ENCODE measurements around the gene C4BPA. TPM values are rescaled to one million over a fixed set of nuclear protein-coding genes. Genes with fewer than 3 reads are reported as not detected.

Gene C4BPA
- total RNA-seq, 1 experiment from 2014 or later: not detected

GRCh38 chr1:207089627-207090355 lies 14.2 kb upstream of the C4BPA start:
- H3K18ac ChIP-seq (ENCODE audit: insufficient read length, low read depth, low read length): no peak overlapping the region
- peaks cover 5 to 9% of the 10 kb centered on the region in 2 experiments for H3K4me1 Mint-ChIP-seq
- H3K27me3 Mint-ChIP-seq (ENCODE audit: low read depth): no peaks in the 10 kb centered on the region
- no peak overlapping the region for H4K5ac ChIP-seq (ENCODE audit: insufficient read length, low read depth, low read length)
- H2BK120ac ChIP-seq (ENCODE audit: low read depth, low read length, poor library complexity, severe bottlenecking): no peak overlapping the region
- H3K14ac ChIP-seq (ENCODE audit: insufficient read depth, low read length): no peak overlapping the region
- no peaks in the 10 kb centered on the region; the same call in 1 of the 2 replicates for H3K4me1 ChIP-seq (ENCODE audit: insufficient read depth, low read length)
- H3K36me3 Mint-ChIP-seq (ENCODE audit: insufficient read depth in 1 of 3, low read depth in 3 of 3): no peaks in the 10 kb centered on the region
- no peak overlapping the region for H2BK5ac ChIP-seq (ENCODE audit: insufficient read length, low read length)
- WGBS (ENCODE audit: extremely low coverage, insufficient read length, low lambda C conversion rate): no CpG with 5 or more reads among the region's 17 CpGs
- DNase-seq: no peak
- no peak overlapping the region for H3K4me3 Mint-ChIP-seq
- H3K27me3 ChIP-seq (ENCODE audit: insufficient read depth, low read length): no peaks in the 10 kb centered on the region
- H3K27ac ChIP-seq (ENCODE audit: insufficient read length, low read depth, low read length): no peak overlapping the region
- H3K27ac Mint-ChIP-seq: no peak overlapping the region
- no peak overlapping the region for H3K9ac ChIP-seq (ENCODE audit: extremely low read depth, insufficient read length, low read length)
- no peak overlapping the region for H2AFZ ChIP-seq (ENCODE audit: low read length)
- H2BK15ac ChIP-seq (ENCODE audit: low read depth, low read length): no peak overlapping the region
- no peaks in the 10 kb centered on the region for H4K20me1 ChIP-seq (ENCODE audit: control insufficient read depth, insufficient read depth, insufficient read length)
- no peaks in the 10 kb centered on the region for H3K79me2 ChIP-seq (ENCODE audit: insufficient read depth, low read length)
- no peaks in the 10 kb centered on the region for H3K79me1 ChIP-seq (ENCODE audit: insufficient read depth, low read depth, low read length, poor library complexity, severe bottlenecking)
- no peak overlapping the region for H2BK20ac ChIP-seq (ENCODE audit: low read depth, low read length, poor library complexity, severe bottlenecking)
- H3K56ac ChIP-seq (ENCODE audit: insufficient read length, low read depth, low read length): no peak overlapping the region
- no peaks in the 10 kb centered on the region for H3K23me2 ChIP-seq (ENCODE audit: insufficient read length, low read depth, low read length, poor library complexity, severe bottlenecking)
- H3K4ac ChIP-seq (ENCODE audit: low read depth, low read length): no peak overlapping the region
- no peak overlapping the region for H4K8ac ChIP-seq (replicated peaks; ENCODE audit: insufficient read length, low read depth, low read length)
- H2BK12ac ChIP-seq (ENCODE audit: insufficient read length, low read depth, low read length): no peak overlapping the region
- H3K4me2 ChIP-seq (ENCODE audit: insufficient read depth, insufficient read length, low read length): no peak overlapping the region
- no peak for TF ChIP-seq CTCF (conservative IDR thresholded peaks at IDR 0.05)
- no peak overlapping the region for H3T11ph ChIP-seq (ENCODE audit: low read length)
- no peaks in the 10 kb centered on the region for H3K9me3 ChIP-seq (ENCODE audit: control insufficient read depth, low read depth, low read length)
- no peak overlapping the region for H3K23ac ChIP-seq (ENCODE audit: insufficient read length, low read depth, low read length)
- no peak overlapping the region for H2AK5ac ChIP-seq (ENCODE audit: insufficient read length, low read length)
- H3K9me3 Mint-ChIP-seq: no peaks in the 10 kb centered on the region
- H4K91ac ChIP-seq (ENCODE audit: insufficient read length, low read depth, low read length): no peak overlapping the region

All from H9 (cell line).